GM12874 (cell line): ENCODE results near the gene RERE.

ENCODE experiments used
- TF ChIP-seq, protein P1 (sequence below): IDR thresholded peaks from 2 replicates; pipeline ENCODE4 v1.5.1; 2011; ENCODE audit warnings: low read depth, mild to moderate bottlenecking, control low read depth, low read length, moderate library complexity; ENCODE audit not compliant: insufficient read depth

The RERE gene

DNA sequence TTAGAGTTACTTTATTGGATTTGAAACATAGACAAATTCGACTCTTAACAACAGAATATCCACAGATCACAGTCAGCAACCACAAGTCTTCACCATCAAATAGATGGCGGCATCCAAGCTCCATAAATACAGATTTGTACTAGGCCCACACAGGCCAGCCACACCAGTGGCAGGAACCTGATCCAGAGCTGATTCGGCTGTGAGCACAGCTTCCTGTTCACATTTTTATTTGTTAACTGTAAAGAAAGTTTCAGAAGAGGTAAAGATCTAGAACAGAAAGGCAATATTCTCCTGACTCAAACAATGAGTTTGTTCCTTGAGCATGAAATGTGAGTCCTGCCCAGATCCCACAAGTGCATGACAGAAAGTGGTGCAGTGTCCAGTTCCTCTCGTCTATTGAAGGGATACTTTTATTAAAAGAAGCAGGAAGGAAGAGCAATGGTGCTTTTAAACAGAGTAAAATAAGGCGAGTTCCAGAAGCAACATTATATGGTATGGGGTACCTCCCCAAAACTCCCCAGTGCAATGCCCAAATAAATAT lies 293.7 kb downstream of the RERE start:
- TF ChIP-seq, protein P1, sequence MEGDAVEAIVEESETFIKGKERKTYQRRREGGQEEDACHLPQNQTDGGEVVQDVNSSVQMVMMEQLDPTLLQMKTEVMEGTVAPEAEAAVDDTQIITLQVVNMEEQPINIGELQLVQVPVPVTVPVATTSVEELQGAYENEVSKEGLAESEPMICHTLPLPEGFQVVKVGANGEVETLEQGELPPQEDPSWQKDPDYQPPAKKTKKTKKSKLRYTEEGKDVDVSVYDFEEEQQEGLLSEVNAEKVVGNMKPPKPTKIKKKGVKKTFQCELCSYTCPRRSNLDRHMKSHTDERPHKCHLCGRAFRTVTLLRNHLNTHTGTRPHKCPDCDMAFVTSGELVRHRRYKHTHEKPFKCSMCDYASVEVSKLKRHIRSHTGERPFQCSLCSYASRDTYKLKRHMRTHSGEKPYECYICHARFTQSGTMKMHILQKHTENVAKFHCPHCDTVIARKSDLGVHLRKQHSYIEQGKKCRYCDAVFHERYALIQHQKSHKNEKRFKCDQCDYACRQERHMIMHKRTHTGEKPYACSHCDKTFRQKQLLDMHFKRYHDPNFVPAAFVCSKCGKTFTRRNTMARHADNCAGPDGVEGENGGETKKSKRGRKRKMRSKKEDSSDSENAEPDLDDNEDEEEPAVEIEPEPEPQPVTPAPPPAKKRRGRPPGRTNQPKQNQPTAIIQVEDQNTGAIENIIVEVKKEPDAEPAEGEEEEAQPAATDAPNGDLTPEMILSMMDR, result no peak

DNA sequence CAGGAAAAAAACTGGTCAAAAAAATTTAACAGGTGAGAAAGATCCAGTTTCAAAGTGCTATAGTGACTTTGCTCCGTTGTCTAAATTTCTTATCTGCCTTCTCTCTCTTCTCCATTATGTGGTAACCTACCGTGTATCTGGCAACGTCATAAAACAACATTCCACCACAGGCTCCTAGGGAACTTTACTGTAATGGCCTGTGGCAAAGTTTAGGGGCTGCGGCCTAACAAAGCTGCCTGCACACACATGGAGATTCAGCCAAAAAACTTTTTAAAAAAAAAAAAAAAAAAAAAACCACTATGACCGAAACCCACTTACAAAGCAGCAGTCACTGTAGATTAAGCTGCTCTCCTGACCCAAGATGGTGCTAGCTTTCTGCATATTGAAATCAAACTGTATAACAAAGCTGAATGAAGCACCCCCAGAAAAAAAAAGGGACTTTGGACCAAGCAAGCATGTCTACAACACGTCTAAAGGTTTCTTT lies 296.9 kb downstream of the RERE start:
- TF ChIP-seq, protein P1, result no peak

DNA sequence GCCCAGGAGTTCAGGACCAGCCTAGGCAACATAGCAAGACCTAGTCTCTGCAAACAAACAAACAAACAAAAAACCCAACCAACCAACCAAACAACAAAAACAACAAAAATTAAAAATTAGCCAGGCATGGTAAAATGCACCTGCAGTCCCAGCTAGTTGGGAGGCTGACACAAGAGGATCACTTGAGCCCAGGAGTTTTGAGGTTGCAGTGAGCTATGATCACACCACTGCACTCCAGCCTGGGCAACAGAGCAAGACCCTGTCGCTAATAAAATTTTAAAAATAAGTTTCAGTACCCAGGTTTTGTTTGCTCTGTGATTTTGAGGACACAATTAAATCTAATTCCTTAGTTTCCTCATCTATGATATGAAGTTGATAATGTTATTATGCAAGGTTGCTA lies 298.3 kb downstream of the RERE start:
- TF ChIP-seq, protein P1, result no peak

DNA sequence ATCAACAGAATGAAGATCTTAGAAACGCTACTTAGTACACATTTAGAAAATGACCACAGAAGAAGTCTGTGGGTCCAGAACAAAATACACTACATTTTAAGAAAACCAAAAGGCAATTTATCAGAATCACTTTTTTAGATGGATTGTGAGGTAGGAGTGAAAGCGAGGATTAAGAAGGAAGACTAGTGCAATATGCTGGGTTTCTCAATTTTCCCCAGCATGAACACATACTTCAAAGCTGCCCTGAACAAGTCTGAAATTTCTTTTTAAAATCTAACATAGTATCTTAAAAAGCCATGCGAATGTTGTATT lies 299.0 kb downstream of the RERE start:
- TF ChIP-seq, protein P1, result no peak

DNA sequence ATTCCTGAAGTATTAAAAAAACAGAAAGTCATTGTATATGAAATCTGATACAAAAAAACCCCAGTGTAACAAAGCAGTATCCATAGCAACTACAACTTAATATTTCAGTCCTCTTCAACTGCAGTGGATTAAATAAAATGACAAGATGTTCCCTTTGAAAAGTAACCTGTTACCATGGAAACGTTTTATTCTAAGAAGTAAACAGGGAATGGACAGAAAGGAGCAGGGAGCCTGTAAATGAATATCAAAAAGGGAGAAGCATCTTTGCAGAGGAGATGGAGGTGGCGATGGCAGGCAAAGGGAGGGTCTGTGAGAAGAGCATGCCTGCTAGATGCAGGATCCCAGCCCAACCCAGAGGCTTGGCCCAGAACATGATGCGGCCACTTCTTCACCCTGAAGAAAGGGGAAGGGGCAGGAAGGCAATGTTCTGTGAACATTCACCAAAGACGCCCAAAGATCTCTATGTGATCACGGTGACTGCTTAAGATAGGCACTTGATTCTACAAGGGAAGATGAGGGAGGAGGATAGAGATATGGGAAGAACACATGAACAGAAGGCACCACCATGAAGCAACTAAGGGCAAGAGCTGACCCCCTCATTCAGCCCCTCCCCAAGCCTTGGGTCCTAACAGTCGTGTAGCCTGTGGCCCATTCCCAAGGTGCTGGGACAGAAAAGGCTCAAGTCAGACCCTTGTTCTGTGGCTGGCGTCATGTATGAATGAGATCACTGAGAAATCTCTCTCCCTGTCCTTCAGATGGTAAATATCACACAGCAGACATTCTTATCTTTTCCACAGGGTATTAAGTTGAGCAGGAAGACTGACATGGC lies 299.6 kb downstream of the RERE start:
- TF ChIP-seq, protein P1, result no peak

DNA sequence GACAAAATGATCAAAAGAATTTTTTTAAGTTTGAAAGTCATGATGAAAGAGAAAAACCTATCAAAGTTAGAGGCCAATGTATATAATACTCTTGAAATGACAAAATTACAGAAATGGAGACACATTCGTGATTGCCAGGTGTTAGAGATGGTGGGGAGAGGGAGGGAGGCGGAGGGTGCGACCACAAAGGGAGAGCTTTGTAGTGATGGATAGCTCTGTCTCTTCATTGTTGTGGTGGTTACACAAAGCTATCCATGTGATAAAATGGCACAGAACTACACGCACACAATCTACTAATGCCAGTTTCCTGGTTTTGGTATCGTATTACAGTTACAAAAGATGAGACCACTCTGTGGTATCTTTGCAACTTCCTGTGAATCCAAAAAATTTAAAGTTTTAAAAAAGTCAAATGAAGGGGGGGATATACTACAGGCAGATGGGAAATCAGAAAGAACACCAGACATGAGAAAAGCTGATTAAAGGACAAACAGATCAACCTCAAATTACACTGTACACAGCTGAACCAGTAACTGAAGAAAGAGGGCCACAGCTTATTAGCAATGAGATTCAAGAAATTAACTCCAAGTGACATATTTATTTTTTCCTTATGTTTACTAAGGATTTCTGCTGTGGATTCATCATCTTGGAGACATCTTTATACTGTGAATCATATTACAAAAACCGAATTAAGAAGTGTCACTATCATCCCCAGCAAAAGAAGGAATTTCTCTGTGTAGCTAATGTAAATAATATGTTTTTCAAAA lies 300.5 kb downstream of the RERE start:
- TF ChIP-seq, protein P1, result no peak

DNA sequence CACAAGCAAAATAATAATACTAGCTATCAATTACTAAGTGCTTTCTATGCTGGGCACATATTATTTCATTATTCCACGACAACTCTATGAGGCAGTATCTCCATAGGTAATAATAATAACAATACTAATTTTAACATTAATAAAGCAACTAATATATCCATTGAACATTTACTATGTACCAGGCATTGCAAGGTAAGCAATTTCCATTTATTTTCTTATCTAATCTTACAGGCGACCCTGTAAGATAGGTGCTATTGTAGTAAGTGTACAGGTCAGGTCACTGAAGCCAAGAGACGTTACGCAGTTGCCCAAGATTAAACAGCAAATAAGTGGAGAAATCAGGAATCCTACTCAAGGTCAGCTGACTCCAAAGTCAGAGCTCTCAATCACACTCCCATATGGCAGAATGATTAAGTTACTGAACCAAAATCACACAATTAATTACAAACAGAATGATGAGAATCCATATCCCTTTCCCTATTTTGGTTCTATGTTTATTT lies 301.1 kb downstream of the RERE start:
- TF ChIP-seq, protein P1, result no peak
